AML-193 (cell line): ENCODE measurements around the gene SAG.

Experiments
- DNase-seq, 2 experiments: peaks; one replicate each; lab custom pipeline; 2025; lab: John Stamatoyannopoulos, UW

Gene SAG

GRCh38 chr2:233289648-233290047, 18.0 kb upstream of the SAG start:
- DNase-seq: no peak

- DNase-seq: no peak
Observed at GRCh38 chr2:233290051-233290845, 17.4 kb upstream of the SAG start.

DNA sequence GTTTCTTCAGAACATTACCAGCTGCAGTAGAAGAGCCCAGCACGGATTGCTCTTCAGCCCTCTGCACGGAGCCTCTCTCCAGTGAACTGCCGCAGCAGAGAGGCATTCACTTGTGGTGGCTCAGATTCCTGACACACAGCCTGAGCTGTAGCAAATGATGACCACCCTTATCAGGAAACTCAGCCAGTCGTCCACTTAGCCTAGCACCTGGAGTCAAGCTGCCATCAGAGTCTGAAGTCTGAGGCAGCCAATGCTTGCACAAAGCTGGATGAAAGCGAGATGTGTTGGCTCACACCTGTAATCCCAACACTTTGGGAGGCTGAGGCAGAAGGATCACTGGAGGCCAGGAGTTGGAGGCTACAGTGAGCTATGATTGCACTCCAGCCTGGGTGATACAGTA, 11.7 kb upstream of the SAG start:
- no peak for DNase-seq

DNA sequence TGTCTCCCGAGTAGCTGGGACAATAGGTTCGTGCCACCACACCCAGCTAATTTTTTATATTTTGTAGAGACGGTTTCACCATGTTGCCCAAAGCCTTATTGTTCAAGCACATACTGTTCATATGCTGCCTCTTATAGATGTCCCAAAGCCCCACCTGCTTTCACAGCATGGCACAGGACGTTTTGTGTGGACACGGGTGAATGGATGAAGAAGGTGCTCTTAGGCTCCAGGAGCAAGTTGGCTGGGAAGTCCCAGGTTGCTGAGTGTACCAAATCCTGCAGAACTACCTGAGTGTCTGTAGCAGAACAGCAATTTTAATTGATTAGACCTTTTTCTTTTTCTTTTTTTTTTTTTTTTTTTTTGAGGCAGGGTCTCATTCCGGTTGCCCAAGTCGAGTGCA, 10.5 kb upstream of the SAG start:
- no peak for DNase-seq

GRCh38 chr2:233300401-233300800, 7.2 kb upstream of the SAG start:
- DNase-seq: no peak

DNA sequence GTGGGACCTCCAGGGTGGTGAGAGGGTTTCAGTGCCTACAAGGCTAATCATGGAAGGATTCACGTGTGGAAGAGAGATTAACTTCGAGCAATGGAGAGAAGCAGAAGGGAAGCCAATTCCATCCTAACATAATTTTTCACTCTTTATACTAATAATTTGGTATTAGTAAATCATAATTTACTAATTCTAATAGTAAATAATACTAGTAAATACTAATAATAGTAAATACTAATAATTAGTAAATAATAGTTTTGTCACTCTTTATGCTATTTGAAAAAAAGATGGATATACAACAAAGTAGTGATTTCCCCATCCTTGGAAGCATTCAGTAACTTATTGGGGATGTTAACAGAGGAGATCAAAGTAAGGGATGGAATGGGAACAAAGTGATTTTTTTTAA, 6.4 kb upstream of the SAG start:
- DNase-seq: no peak

GRCh38 chr2:233301811-233302210, 5.8 kb upstream of the SAG start:
- no peak for DNase-seq

GRCh38 chr2:233303252-233303651, 4.4 kb upstream of the SAG start:
- no peak for DNase-seq

GRCh38 chr2:233311241-233311926, 3.8 kb downstream of the SAG start:
- DNase-seq: no peak

GRCh38 chr2:233312874-233313273, 5.3 kb downstream of the SAG start:
- no peak for DNase-seq

DNA sequence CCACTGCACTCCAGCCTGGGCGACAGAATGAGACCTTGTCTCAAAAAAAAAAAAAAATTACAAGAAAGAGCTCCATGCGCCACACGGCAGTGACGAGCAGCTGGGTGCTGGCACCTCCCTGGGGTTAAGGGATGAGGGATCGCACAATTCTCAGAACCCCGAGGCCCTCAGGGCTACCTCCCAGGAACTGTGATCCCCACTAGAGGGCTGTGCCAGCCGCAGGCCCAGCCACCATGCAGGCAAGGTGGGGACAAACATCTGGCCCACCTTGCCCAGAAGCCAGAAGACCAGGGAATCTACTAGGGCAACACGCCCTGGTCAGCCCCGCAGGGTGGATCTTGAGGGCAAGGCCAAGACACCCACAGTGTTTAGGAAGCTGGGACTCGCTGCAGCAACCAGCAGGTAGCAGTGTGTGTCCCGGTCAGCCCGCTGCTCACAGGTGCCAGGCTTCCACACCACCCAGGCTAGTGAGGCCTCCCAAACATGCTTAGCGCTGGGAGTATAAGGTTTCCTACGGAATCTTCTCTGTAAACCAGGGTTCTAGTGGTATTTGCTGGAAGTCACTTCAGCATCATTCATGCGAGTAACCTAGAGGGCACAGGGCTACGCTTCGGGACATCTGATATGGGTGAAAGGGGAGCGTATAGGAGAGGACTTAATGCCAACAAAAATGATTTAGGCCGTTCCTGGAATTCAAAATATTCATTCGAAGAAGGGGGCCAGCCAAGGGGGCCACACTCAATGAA, 6.7 kb downstream of the SAG start:
- no peak for DNase-seq

DNA sequence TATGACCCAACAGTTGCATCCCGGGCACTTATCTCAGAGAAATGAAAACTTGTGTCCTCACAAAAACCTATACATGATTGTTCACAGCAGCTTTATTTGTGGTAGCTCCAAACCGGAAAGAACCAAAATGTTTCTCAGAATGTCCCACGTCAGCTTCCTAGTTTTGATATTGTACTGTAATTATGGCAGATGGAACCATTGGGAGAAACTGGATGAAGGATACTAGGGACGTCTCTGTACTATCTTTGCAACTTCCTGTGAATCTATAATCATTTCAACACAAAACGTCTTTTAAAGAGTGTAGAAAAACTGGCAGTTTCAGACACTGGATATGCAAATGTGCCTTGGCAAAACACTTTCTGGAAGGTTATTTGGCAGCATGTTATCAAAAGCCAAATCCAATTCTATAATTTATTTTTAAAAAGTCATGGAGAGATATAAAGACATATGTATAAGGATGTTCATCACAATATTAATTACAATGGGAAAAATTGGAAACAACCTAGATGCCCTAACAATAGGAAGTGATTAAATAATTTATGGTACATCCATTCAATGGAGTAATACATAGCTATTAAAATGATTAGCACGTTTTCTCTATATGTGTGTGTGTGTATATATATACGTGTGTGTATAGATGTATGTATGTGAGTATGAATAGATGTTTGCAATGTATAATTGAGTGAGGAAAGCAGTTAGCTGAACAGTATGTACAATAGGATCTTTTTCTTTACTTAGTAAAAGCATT, 9.8 kb downstream of the SAG start:
- DNase-seq: no peak

DNA sequence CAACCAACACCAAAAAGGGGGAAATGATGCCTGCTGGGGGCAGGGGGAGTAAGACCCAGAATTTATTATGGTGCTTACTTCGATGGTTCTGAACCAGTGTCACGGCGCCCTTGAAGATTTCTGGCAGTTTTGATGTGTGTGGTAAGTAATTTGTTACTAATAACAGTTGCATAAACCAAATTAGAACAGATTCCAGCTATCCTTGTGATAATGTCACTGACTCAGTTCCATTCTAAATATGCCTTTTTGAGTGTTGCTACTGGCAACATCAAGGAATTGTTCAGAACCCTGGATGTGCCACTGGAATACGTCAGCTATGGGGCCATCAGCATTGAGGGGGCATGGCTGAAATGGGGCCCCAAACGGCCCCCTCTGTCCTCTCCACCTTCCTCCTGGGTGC, 11.6 kb downstream of the SAG start:
- DNase-seq: no peak

DNA sequence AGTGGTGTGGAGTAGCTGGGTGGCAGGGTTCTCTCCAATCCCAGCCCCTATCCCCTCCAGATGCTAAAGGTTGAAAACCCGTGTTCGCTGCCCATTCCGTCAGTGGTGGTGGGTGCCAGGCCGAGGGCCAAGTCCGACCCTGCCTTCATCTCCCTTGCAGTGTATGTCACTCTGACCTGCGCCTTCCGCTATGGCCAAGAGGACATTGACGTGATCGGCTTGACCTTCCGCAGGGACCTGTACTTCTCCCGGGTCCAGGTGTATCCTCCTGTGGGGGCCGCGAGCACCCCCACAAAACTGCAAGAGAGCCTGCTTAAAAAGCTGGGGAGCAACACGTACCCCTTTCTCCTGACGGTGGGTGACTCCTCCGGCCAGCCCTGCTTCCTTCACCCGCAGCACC, 12.9 kb downstream of the SAG start:
- DNase-seq: no peak

- no peak for DNase-seq
Observed at GRCh38 chr2:233321166-233321565, 13.6 kb downstream of the SAG start.

DNA sequence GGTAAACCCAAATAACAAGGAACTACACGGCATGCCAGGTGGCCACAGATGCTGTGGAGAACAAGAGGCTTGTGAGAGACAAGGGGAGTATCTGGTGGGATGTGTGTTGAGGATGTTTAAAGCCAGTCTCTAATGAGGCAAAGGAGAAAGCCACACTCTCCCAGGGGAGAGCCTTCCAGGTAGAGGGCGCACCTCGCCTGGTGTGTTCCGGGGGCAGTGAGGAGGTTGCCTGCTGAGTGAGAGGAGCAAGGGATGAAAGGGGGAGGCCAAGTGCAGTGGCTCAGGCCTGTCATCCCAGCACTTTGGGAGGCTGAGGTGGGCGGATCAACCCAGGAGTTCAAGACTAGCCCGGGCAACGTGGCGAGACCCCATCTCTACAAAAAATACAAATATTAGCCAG, 16.2 kb downstream of the SAG start:
- DNase-seq: no peak

GRCh38 chr2:233325256-233325655, 17.6 kb downstream of the SAG start:
- DNase-seq: no peak

DNA sequence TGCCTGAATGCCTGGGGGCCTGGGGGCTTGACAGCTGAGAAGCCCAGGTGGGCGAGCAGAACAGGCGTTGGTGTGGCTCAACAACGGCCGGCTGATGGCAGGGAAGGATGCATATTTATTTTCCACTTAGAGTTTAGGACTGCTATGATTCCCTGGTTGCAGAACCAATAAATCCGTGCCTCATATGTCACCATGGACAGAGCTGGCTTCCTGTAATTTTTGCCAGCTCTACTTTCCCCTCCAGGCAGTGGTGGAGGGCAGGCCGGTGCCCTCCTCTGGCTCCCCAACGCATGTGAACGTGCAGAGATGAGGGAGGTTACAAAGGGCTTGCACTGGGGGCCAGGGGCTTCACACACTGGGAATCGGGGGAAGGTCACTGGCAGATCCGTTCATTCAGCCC, 18.2 kb downstream of the SAG start:
- no peak for DNase-seq

- DNase-seq: no peak
Observed at GRCh38 chr2:233326500-233326899, 18.9 kb downstream of the SAG start.

DNA sequence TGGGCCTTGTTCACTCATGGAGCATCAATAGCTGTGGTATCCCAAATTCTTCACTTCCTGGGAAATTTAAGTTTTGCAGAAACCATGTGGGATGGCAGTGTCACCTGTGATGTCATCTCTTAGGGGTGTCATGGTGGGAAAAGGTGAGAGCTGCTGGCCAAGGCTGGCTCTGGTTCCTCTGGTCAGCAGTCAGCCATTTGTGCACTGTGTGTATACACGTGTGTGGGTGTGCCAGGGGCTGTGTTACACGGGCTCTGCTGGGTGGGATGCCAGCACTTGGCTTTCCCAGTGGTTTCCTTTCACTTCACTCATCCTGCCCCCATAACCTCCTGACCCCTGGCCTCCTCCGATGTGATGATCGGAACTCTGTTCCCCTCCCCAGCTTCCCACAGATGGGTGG, 21.3 kb downstream of the SAG start:
- no peak for DNase-seq

DNA sequence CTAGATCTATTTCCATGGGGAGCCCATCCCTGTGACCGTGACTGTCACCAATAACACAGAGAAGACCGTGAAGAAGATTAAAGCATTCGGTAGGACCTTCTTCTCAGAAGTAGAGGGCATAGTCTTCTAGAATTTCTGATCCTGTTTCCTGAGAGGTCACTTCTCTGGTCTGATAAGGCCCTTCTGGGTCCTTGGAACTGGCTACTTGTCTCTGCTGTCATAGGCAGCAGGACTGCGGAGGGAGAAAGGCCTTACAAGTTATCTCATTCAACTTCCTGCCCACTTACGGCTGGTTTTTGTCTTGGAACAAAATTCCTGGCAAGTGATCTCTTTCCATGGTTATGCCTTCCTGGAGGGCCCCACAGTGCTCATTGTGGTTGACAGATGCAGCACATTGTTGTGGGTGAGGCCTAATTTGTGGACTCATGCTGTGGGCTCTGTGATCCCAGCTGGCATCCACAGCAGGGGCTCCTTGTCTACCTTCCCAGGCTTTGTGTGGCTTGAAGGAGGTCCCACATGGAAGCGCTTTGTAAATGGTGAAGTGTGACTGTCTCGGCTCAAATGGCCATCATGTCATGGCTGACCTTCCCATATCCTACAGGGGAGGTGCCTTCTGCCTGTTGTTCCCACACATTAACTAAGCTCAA, 22.0 kb downstream of the SAG start:
- DNase-seq: no peak

DNA sequence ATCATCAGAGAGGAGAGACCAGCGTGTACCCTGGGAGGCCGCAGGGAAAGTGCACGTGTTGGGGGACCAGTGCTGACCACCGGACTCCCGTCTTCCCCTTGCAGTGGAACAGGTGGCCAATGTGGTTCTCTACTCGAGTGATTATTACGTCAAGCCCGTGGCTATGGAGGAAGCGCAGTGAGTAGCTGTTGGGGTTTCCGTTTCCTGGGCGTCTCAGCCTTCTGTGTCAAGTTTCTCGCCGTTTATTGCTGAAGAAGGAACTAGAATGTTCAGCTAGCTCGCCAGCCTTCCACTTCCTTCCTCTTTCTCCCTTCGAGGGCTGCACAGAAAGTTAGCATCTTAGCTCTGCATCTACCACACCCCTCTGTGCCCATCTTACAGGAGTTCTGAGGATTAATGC, 23.9 kb downstream of the SAG start:
- peak; percentile 99 to 100 for DNase-seq
